Endothelial cell of umbilical vein (primary cell): ENCODE measurements around the gene PCDH15. TPM values are rescaled to one million over a fixed set of nuclear protein-coding genes. Genes with fewer than 3 reads are reported as not detected.

Source experiments
- BruUV-seq: library from RNA; stranded (reverse); fragments of 400-500 nt; replicated peaks from 2 replicates; lab custom pipeline; 2021; lab: Mats Ljungman, UMichigan
- CTCF ChIA-PET: fragments of 300-600, 350-600 bp; sonication (Branson Sonifier 250); formaldehyde crosslinking; loops from one replicate; lab custom pipeline; 2021; ENCODE audit warnings: antibody characterized with exemption, inconsistent platforms; lab: Charles Lee
- POLR2A ChIA-PET: fragments of 300-600, 350-600 bp; sonication (Branson Sonifier 250); formaldehyde crosslinking; loops from one replicate; lab custom pipeline; 2021; ENCODE audit warnings: antibody characterized with exemption, inconsistent platforms; lab: Charles Lee
- DNase-seq: peaks from one replicate; pipeline ENCODE4 v3.0.0-alpha.2; 2011; ENCODE audit warnings: low read depth, low spot score
- FAIRE-seq: peaks from 2 replicates; lab custom pipeline; 2011; peaks lifted over from hg19 to GRCh38; lab: Jason Lieb, UNC
- H2AFZ ChIP-seq: 2 replicates; pipeline ENCODE4 v1.6.0; 2012; ENCODE audit warnings: low read depth, low read length, control low read depth, inconsistent platforms
- H3K27ac ChIP-seq: 2 replicates; pipeline ENCODE4 v1.5.1; 2011; ENCODE audit warnings: low read depth, mild to moderate bottlenecking, control low read depth, low read length, moderate library complexity; ENCODE audit not compliant: insufficient read depth
- H3K27me3 ChIP-seq, 2 experiments: 2 replicates each; pipeline versions ENCODE4 v1.6.0 to v1.6.1; 2011; ENCODE audit warnings: low read length in 2 of 2, mixed read lengths in 1 of 2; ENCODE audit not compliant: control insufficient read depth in 2 of 2, insufficient read depth in 2 of 2
- H3K36me3 ChIP-seq, 2 experiments: 2 replicates in 1 of 2; 3 replicates in 1 of 2; pipeline ENCODE4 v1.5.1; 2011; ENCODE audit warnings: low read length in 2 of 2, mild to moderate bottlenecking in 1 of 2, moderate library complexity in 1 of 2; ENCODE audit not compliant: control insufficient read depth in 2 of 2, insufficient read depth in 2 of 2; ENCODE audit errors: extremely low read depth in 1 of 2
- H3K4me1 ChIP-seq: 3 replicates; pipeline ENCODE4 v1.5.1; 2011; ENCODE audit warnings: mild to moderate bottlenecking, low read length; ENCODE audit not compliant: control insufficient read depth, insufficient read depth; ENCODE audit errors: extremely low read depth
- H3K4me2 ChIP-seq: 2 replicates; pipeline ENCODE4 v1.6.1; 2011; ENCODE audit warnings: low read length, control low read depth, mixed read lengths; ENCODE audit not compliant: insufficient read depth
- H3K4me3 ChIP-seq, 3 experiments: fragments of 200-600 bp in 1 of 3; sonication (generic), shearing (Covaris generic) in 1 of 3; replicated peaks in 1 of 3; 2 replicates each; pipeline ENCODE4 v1.5.1; 2011 to 2016; ENCODE audit warnings: control low read depth in 3 of 3, low read length in 3 of 3, mild to moderate bottlenecking in 2 of 3, inconsistent platforms in 1 of 3, low read depth in 1 of 3, moderate library complexity in 1 of 3; ENCODE audit not compliant: insufficient read depth in 1 of 3
- H3K79me2 ChIP-seq: 2 replicates; pipeline ENCODE4 v1.6.0; 2012; ENCODE audit warnings: low read length, inconsistent platforms; ENCODE audit not compliant: control insufficient read depth, insufficient read depth
- H3K9ac ChIP-seq: replicated peaks from 2 replicates; pipeline ENCODE3; 2011; ENCODE audit warnings: low read length, control low read depth; ENCODE audit not compliant: insufficient read depth; ENCODE audit errors: extremely low read depth
- H3K9me1 ChIP-seq: replicated peaks from 3 replicates; pipeline ENCODE4 v1.6.0; 2011; ENCODE audit warnings: mild to moderate bottlenecking, low read length; ENCODE audit not compliant: control insufficient read depth, insufficient read depth; ENCODE audit errors: extremely low read depth
- H3K9me3 ChIP-seq: replicated peaks from 2 replicates; pipeline ENCODE4 v1.5.1; 2012; ENCODE audit warnings: low read length, inconsistent platforms; ENCODE audit not compliant: control insufficient read depth, insufficient read depth
- H4K20me1 ChIP-seq: replicated peaks from 2 replicates; pipeline ENCODE3; 2011; ENCODE audit warnings: mild to moderate bottlenecking, low read length; ENCODE audit not compliant: control insufficient read depth, insufficient read depth; ENCODE audit errors: extremely low read depth
- CTCF ChIP-seq, 2 donors: IDR thresholded peaks; 1 replicate in 1 of 2; 2 replicates in 1 of 2; pipeline ENCODE4 v1.5.1; 2011; ENCODE audit warnings: low read length in 2 of 2, mild to moderate bottlenecking in 2 of 2, moderate library complexity in 2 of 2, control low read depth in 1 of 2, inconsistent platforms in 1 of 2, low read depth in 1 of 2; ENCODE audit not compliant: insufficient read depth in 1 of 2; ENCODE audit errors: extremely low read depth in 1 of 2
- EZH2 ChIP-seq: IDR thresholded peaks from 2 replicates; pipeline ENCODE4 v1.6.1; 2012; ENCODE audit warnings: borderline replicate concordance, low read depth, mild to moderate bottlenecking, moderate library complexity, low read length, inconsistent platforms; ENCODE audit not compliant: severe bottlenecking
- FOS ChIP-seq: IDR thresholded peaks from 2 replicates; pipeline ENCODE4 v1.6.1; 2011; ENCODE audit warnings: mild to moderate bottlenecking, low read length, moderate library complexity, borderline replicate concordance; ENCODE audit not compliant: insufficient read depth
- GATA2 ChIP-seq: IDR thresholded peaks from 2 replicates; pipeline ENCODE4 v1.7.0; 2011; ENCODE audit warnings: low read depth, mild to moderate bottlenecking, moderate library complexity, mixed read lengths, low read length; ENCODE audit not compliant: insufficient read length, insufficient read depth
- MYC ChIP-seq: IDR thresholded peaks from one replicate; pipeline ENCODE4 v1.6.1; 2011; ENCODE audit warnings: mild to moderate bottlenecking, low read depth, low read length
- POLR2A ChIP-seq: IDR thresholded peaks from 2 replicates; pipeline ENCODE4 v1.6.1; 2012; ENCODE audit warnings: low read depth, mild to moderate bottlenecking, control low read depth, low read length
- POLR2AphosphoS5 ChIP-seq: IDR thresholded peaks from 2 replicates; pipeline ENCODE4 v1.6.1; 2012; ENCODE audit warnings: low read depth, mild to moderate bottlenecking, control low read depth, low read length, moderate library complexity; ENCODE audit not compliant: insufficient read depth
- dilution Hi-C: fragments of 300-500 bp; cut with MboI; formaldehyde crosslinking; loops from one replicate; pipeline ENCODE4 v1.15.0; 2019; ENCODE audit warnings: low sequenced_read_pairs; ENCODE audit not compliant: extremely low pct_ligation_motif_present
- intact Hi-C: fragments of 100-400 bp; cut with micrococcal nuclease; formaldehyde crosslinking; loops from one replicate; pipeline ENCODE4 v1.10.0; 2022
- polyA plus RNA-seq, 4 experiments: library from polyadenylated mRNA; depleted of rRNA in 3 of 4; stranded (reverse) in 3 of 4; unstranded in 1 of 4; fragments of >200 nt; gene quantifications; 2 replicates each; pipeline versions ENCODE4 v1.2.1 to v1.2.3, GENCODE V29; 2011 to 2012; ENCODE audit warnings: missing spikeins in 1 of 4
- total RNA-seq: library from RNA; stranded (reverse); gene quantifications from 2 replicates; pipeline ENCODE4 v1.2.3, GENCODE V29; 2021

PCDH15 gene
- total and polyA plus RNA-seq, 2 donors (not counting 3 experiments of a cell fraction or from before 2014, with no cell fraction given): 0.04 TPM; not detected in 1

GRCh38 chr10:54057357-54057756, 743.7 kb downstream of the PCDH15 start:
- H3K4me3 ChIP-seq: no peak overlapping the region
- no peak overlapping the region for H2AFZ ChIP-seq
- H3K9ac ChIP-seq: no peak overlapping the region
- ChIA-PET CTCF (interaction anchor here (1.1 kb wide), 1 partner anchor 12 kb away, joined by 3 read pairs; no protein-coding TSS in a partner anchor), POLR2A (no interaction called here)
- no peak overlapping the region for H3K4me2 ChIP-seq
- no peaks in the 10 kb centered on the region for H3K27me3 ChIP-seq
- intact Hi-C loops: no loop called here
- H3K9me3 ChIP-seq: no peaks in the 10 kb centered on the region
- no peaks in the 10 kb centered on the region for H3K9me1 ChIP-seq
- H3K27ac ChIP-seq: no peak overlapping the region
- BruUV-seq: no TSS peak
- TF ChIP-seq EZH2: no peak
- TF ChIP-seq FOS: no peak
- TF ChIP-seq MYC: no peak
- TF ChIP-seq POLR2AphosphoS5: no peak
- TF ChIP-seq CTCF (IDR thresholded peaks at IDR 0.05; ENCODE audit: extremely low read depth in 1 of 2, insufficient read depth in 1 of 2, low read depth in 1 of 2, low read length in 2 of 2): no peak
- no peak for TF ChIP-seq GATA2
- TF ChIP-seq POLR2A: no peak
- H3K36me3 ChIP-seq: no peaks in the 10 kb centered on the region
- no peaks in the 10 kb centered on the region for H3K79me2 ChIP-seq
- no peaks in the 10 kb centered on the region for H4K20me1 ChIP-seq
- no peak for FAIRE-seq
- no peaks in the 10 kb centered on the region for H3K4me1 ChIP-seq
- DNase-seq: no peak
- dilution Hi-C loops: no loop called here
